Kidney (tissue), 14 donors: Measurements from ENCODE around the gene KIF25. TPM values are rescaled to one million over a fixed set of nuclear protein-coding genes. Genes with fewer than 3 reads are reported as not detected.
"Not testable (repeated sequence)": the region's sequence is repeated elsewhere in the genome, so short reads cannot be mapped to it uniquely, and the experiment has no call there.

ENCODE experiments used
- DNase-seq, 5 donors: peaks; one replicate each; pipeline ENCODE4 v3.0.0-alpha.2; 2013 to 2020
- FAIRE-seq: peaks from 2 replicates; lab custom pipeline; 2012; peaks lifted over from hg19 to GRCh38; lab: Jason Lieb, UNC
- H3K27ac ChIP-seq, 2 donors: one replicate each; pipeline ENCODE4 v1.7.0; 2013; ENCODE audit warnings: low read depth in 2 of 2, low read length in 2 of 2, inconsistent platforms in 1 of 2
- H3K27me3 ChIP-seq: one replicate; pipeline ENCODE4 v1.7.1; 2013; ENCODE audit warnings: low read length, inconsistent platforms; ENCODE audit not compliant: control insufficient read depth, insufficient read depth
- H3K36me3 ChIP-seq, 3 donors: one replicate each; pipeline versions ENCODE4 v1.7.0 to v1.7.1; 2013; ENCODE audit warnings: low read length in 3 of 3, control low read depth in 1 of 3, inconsistent platforms in 1 of 3; ENCODE audit not compliant: insufficient read depth in 3 of 3, control insufficient read depth in 2 of 3
- H3K4me1 ChIP-seq, 3 donors: one replicate each; pipeline versions ENCODE4 v1.7.0 to v1.7.1; 2013; ENCODE audit warnings: low read length in 3 of 3, inconsistent platforms in 1 of 3, low read depth in 1 of 3; ENCODE audit not compliant: control insufficient read depth in 2 of 3, insufficient read depth in 2 of 3
- H3K4me3 ChIP-seq, 3 donors: one replicate each; pipeline versions ENCODE4 v1.7.0 to v1.8.1; 2013; ENCODE audit warnings: low read length in 3 of 3, control low read depth in 1 of 3, inconsistent platforms in 1 of 3
- H3K9ac ChIP-seq, 3 donors: one replicate each; pipeline versions ENCODE4 v1.7.0 to v1.7.1; 2013; ENCODE audit warnings: low read length in 3 of 3, control low read depth in 1 of 3, inconsistent platforms in 1 of 3
- H3K9me3 ChIP-seq, 3 donors: one replicate each; pipeline versions ENCODE4 v1.7.0 to v1.7.1; 2013; ENCODE audit warnings: low read length in 3 of 3, control low read depth in 1 of 3, inconsistent platforms in 1 of 3; ENCODE audit not compliant: control insufficient read depth in 2 of 3, insufficient read depth in 1 of 3
- intact Hi-C: fragments of 100-400 bp; cut with DNase I; formaldehyde crosslinking; loops from one replicate; pipeline ENCODE4 v1.11.1; 2022
- polyA plus RNA-seq: library from polyadenylated mRNA; stranded (reverse); fragments of 350-450 nt; fragmentation: Illumina TruSeq; extraction: RNeasy Lipid Tissue Mini Kit (QIAGEN cat#74804); gene quantifications from one replicate; pipeline ENCODE4 v1.2.3, GENCODE V29; 2014; ENCODE audit warnings: low read depth, low replicate concordance; ENCODE audit not compliant: insufficient read depth
- total RNA-seq: library from RNA; stranded (reverse); fragmentation: NEBNext Ultra II Directional; extraction: Animal tissue kit (Norgen Biotek cat#: 25700); gene quantifications from one replicate; pipeline ENCODE4 v1.2.1, GENCODE V29; 2021
- TF ChIP-seq, protein P1 (sequence below): IDR thresholded peaks from 3 replicates; pipeline ENCODE4 v1.5.1; 2012; ENCODE audit warnings: mild to moderate bottlenecking, moderate library complexity, borderline replicate concordance; ENCODE audit not compliant: insufficient read depth; ENCODE audit errors: extremely low read depth
- donor health status: control.
- donor health status: control.
- donor health status: control.
- donor health status: control.
- donor health status: control.
- donor health status: DM: yes; HTN: yes; CAD: no.
- donor health status: Normal renal cell carcinoma (clear cell type).

Gene KIF25
- total and polyA plus RNA-seq, 2 donors from 2014 or later: not detected

DNA sequence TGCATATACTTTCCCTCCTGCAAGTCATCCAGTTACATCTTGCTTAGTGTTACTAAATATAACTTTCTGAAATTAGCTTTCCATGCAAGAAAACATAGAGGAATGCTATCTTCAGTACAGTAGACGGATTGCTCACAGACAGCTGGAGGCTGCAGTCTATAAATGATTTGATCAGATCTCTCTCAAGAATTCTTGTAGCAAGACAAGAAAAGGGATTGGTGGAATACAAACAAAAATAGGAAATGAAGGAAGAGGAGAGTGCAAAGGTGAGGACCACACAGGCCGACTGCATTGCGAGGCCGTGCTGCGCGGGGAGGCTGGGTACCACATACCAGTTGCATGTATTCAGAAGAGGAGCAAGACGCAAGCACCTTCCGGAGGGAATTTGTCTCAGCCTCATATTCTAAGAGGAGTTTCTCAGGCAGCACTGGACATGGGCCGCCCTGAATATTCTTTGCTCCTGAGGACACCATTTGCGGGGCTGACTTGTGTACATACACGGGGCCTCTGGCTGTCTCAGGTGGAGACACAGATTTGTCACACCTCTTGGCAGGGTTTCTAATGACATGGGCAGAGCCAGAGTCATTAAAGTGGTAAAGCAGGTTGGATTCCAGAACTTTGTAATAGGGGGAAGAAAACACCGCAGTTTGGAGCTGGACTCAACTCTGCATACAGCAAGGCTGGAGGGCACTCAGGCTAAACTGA, 22.7 kb upstream of the KIF25 start:
- intact Hi-C loops: no loop called here
- Histone ChIP-seq H3K27ac (no peak overlapping the region), H3K4me3 (no peak overlapping the region), H3K9ac (no peak overlapping the region), H3K27me3 (no peaks in the 10 kb centered on the region), H3K36me3 (peaks cover 0 to 6% (median 4%) of the 10 kb centered on the region in 3 donors), H3K9me3 (no peaks in the 10 kb centered on the region), H3K4me1 (no peaks in the 10 kb centered on the region)
- FAIRE-seq: no peak
- DNase-seq: peak in 1 of 5 donors; percentile 52
- TF ChIP-seq, protein P1, sequence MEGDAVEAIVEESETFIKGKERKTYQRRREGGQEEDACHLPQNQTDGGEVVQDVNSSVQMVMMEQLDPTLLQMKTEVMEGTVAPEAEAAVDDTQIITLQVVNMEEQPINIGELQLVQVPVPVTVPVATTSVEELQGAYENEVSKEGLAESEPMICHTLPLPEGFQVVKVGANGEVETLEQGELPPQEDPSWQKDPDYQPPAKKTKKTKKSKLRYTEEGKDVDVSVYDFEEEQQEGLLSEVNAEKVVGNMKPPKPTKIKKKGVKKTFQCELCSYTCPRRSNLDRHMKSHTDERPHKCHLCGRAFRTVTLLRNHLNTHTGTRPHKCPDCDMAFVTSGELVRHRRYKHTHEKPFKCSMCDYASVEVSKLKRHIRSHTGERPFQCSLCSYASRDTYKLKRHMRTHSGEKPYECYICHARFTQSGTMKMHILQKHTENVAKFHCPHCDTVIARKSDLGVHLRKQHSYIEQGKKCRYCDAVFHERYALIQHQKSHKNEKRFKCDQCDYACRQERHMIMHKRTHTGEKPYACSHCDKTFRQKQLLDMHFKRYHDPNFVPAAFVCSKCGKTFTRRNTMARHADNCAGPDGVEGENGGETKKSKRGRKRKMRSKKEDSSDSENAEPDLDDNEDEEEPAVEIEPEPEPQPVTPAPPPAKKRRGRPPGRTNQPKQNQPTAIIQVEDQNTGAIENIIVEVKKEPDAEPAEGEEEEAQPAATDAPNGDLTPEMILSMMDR: no peak

DNA sequence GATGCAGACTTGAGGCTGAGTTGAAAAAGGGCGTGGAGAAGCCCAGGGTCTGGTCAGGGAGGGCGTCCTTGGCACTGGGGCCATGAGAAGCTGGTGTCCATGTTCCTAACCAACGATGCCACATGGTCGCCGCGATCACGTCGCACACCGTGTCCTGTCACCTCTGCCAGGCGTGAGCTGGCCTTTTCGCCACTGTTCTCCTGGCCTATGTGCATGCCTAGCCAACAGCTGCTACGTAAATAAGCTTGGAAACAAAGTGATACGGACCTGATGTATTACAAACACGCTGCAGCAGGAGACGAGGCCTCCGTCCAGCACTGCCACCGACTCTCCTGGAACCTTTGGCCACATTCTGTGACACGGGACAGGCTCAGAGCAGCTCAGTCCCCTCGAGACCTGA, 22.0 kb upstream of the KIF25 start:
- DNase-seq (no peak), FAIRE-seq (no peak)
- Histone ChIP-seq H3K4me3 (no peak overlapping the region), H3K9me3 (no peaks in the 10 kb centered on the region), H3K27ac (no peak overlapping the region), H3K27me3 (no peaks in the 10 kb centered on the region), H3K36me3 (peaks cover 0 to 2% (median under 1%) of the 10 kb centered on the region in 3 donors), H3K4me1 (no peaks in the 10 kb centered on the region), H3K9ac (no peak overlapping the region)
- intact Hi-C loops: no loop called here
- TF ChIP-seq, protein P1: no peak

DNA sequence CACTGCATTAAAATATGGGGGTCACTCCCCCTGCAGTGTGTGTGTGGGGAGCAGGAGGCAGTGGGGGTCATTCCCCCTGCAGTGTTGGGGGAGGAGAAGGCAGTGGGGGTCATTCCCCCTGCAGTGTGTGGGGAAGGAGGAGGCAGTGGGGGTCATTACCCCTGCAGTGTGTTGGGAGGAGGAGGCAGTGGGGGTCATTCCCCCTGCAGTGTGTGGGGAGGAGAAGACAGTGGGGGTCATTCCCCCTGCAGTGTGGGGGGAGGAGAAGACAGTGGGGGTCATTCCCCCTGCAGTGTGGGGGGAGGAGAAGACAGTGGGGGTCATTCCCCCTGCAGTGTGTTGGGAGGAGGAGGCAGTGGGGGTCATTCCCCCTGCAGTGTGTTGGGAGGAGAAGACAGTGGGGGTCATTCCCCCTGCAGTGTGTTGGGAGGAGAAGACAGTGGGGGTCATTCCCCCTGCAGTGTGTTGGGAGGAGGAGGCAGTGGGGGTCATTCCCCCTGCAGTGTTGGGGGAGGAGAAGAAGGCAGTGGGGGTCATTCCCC, 21.3 kb upstream of the KIF25 start:
- H3K9me3 ChIP-seq, DNase-seq, intact Hi-C loops, H3K27ac ChIP-seq, H3K36me3 ChIP-seq, FAIRE-seq, H3K27me3 ChIP-seq, H3K4me1 ChIP-seq, H3K9ac ChIP-seq, H3K4me3 ChIP-seq: not testable (repeated sequence)

DNA sequence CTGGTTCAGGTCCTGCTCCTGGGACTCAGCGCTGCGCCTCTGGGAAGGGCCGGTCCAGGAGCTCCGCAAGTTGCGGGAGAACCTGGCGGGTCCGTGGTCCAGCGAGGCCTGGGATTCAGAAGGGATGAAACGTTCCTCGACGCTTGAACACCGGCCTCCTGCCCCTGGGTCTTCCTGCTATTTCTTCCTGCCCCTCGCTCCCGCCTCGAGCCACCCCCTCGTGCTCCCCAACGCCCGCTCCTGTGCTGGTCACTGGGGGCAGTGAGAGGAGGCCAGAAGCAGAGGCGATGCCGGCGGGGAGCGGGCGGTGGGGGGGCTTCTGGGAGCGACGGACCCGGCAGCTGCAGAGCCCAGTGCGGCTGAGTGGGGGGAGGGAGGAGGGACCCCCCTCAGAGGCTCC, 20.8 kb upstream of the KIF25 start:
- TF ChIP-seq, protein P1: no peak
- no peak for FAIRE-seq

More for the DNA sequence above, 20.8 kb upstream of the KIF25 start:
- no peaks in the 10 kb centered on the region for H3K9me3 ChIP-seq
- no peaks in the 10 kb centered on the region for H3K36me3 ChIP-seq
- H3K9ac ChIP-seq: no peak overlapping the region
- no peak for DNase-seq
- H3K27ac ChIP-seq: no peak overlapping the region
- no peak overlapping the region for H3K4me3 ChIP-seq
- no peaks in the 10 kb centered on the region for H3K27me3 ChIP-seq
- H3K4me1 ChIP-seq: no peaks in the 10 kb centered on the region
- intact Hi-C loops: no loop called here
